HG02852 (cell line): Measurements from ENCODE around the gene KRTAP5-6.
"Not testable (repeated sequence)": the region's sequence is repeated elsewhere in the genome, so short reads cannot be mapped to it uniquely, and the experiment has no call there.

Experiments
- ATAC-seq: cut with Tn5 transposase; IDR thresholded peaks from one replicate; pipeline ENCODE4 v1.9.1; 2021; ENCODE audit warnings: mild to moderate bottlenecking, moderate library complexity; ENCODE audit not compliant: unreplicated experiment

The KRTAP5-6 gene

GRCh38 chr11:1683216-1683615, 13.8 kb upstream of the KRTAP5-6 start:
- not testable (repeated sequence) for ATAC-seq

GRCh38 chr11:1683904-1684572, 13.0 kb upstream of the KRTAP5-6 start:
- not testable (repeated sequence) for ATAC-seq

GRCh38 chr11:1684886-1685874, 11.8 kb upstream of the KRTAP5-6 start:
- ATAC-seq = not testable (repeated sequence)

- not testable (repeated sequence) for ATAC-seq
Observed at GRCh38 chr11:1686220-1686619, 10.8 kb upstream of the KRTAP5-6 start.

GRCh38 chr11:1688336-1688947, 8.6 kb upstream of the KRTAP5-6 start:
- ATAC-seq = not testable (repeated sequence)

- not testable (repeated sequence) for ATAC-seq
Observed at GRCh38 chr11:1689250-1690166, 7.5 kb upstream of the KRTAP5-6 start.

- no peak for ATAC-seq
Observed at GRCh38 chr11:1690167-1691025, 6.6 kb upstream of the KRTAP5-6 start.

- no peak for ATAC-seq
Observed at GRCh38 chr11:1691026-1691877, 5.7 kb upstream of the KRTAP5-6 start.

- ATAC-seq = no peak
Observed at GRCh38 chr11:1691878-1692707, 4.9 kb upstream of the KRTAP5-6 start.

GRCh38 chr11:1692708-1693326, 4.2 kb upstream of the KRTAP5-6 start:
- no peak for ATAC-seq

- no peak for ATAC-seq
Observed at GRCh38 chr11:1693327-1694063, 3.5 kb upstream of the KRTAP5-6 start.

GRCh38 chr11:1694064-1694845, 2.7 kb upstream of the KRTAP5-6 start:
- ATAC-seq = no peak

- ATAC-seq = no peak
Observed at GRCh38 chr11:1694846-1695547, 2.0 kb upstream of the KRTAP5-6 start.

- no peak for ATAC-seq
Observed at GRCh38 chr11:1695548-1696108, 1.4 kb upstream of the KRTAP5-6 start.

GRCh38 chr11:1699771-1700170, 2.8 kb downstream of the KRTAP5-6 start:
- ATAC-seq = no peak
